ENCODE measurements around the gene LHPP. TPM values are rescaled to one million over a fixed set of nuclear protein-coding genes. Genes with fewer than 3 reads are reported as not detected.

The LHPP gene
- total and polyA plus RNA-seq, 2 experiments from 2014 or later = 27.4 to 40.2 TPM

GRCh38 chr10:124521429-124521871 lies 59.8 kb downstream of the LHPP start:
- ATAC-seq = no peak
- Histone ChIP-seq H3K4me1 (ENCODE audit: insufficient read depth) (peaks cover 4% of the 10 kb centered on the region; the same call in 1 of the 2 replicates), H3K36me3 (ENCODE audit: insufficient read depth) (no peaks in the 10 kb centered on the region), H3K27me3 (ENCODE audit: insufficient read depth) (no peaks in the 10 kb centered on the region), H3K27ac (ENCODE audit: low read depth) (no peak overlapping the region), H3F3A (replicated peaks; ENCODE audit: low read depth) (no peaks in the 10 kb centered on the region), H3K4me2 (no peak overlapping the region), H3K79me2 (replicated peaks; ENCODE audit: insufficient read depth) (no peaks in the 10 kb centered on the region), H2AFZ (no peak overlapping the region), H3K4me3 (no peak overlapping the region), H4K20me1 (replicated peaks; ENCODE audit: insufficient read depth) (peaks cover 5% of the 10 kb centered on the region; the same call in 1 of the 2 replicates), H3K9me2 (ENCODE audit: insufficient read depth) (no peaks in the 10 kb centered on the region)
- no peak overlapping the region for H3K4me3 Mint-ChIP-seq
- DNase-seq (ENCODE audit: low spot score) = no peak
- peaks cover 27% of the 10 kb centered on the region for H3K4me1 Mint-ChIP-seq
- H3K36me3 Mint-ChIP-seq (ENCODE audit: low read depth) = peaks cover 7% of the 10 kb centered on the region; the same call in 2 of the 3 replicates
- peaks cover 5% of the 10 kb centered on the region for H3K27me3 Mint-ChIP-seq (ENCODE audit: insufficient read depth, low read depth, poor library complexity)
- no peak overlapping the region for H3K27ac Mint-ChIP-seq
- no peak for TF ChIP-seq ZNF462 (CRISPR knock-in tag; IDR thresholded peaks at IDR 0.05)
- no peak for TF ChIP-seq EZH2 (IDR thresholded peaks at IDR 0.05; ENCODE audit: low read depth, unreplicated experiment)
- TF ChIP-seq ZNF114 (CRISPR knock-in tag; IDR thresholded peaks at IDR 0.05) = no peak
- TF ChIP-seq, protein P1, sequence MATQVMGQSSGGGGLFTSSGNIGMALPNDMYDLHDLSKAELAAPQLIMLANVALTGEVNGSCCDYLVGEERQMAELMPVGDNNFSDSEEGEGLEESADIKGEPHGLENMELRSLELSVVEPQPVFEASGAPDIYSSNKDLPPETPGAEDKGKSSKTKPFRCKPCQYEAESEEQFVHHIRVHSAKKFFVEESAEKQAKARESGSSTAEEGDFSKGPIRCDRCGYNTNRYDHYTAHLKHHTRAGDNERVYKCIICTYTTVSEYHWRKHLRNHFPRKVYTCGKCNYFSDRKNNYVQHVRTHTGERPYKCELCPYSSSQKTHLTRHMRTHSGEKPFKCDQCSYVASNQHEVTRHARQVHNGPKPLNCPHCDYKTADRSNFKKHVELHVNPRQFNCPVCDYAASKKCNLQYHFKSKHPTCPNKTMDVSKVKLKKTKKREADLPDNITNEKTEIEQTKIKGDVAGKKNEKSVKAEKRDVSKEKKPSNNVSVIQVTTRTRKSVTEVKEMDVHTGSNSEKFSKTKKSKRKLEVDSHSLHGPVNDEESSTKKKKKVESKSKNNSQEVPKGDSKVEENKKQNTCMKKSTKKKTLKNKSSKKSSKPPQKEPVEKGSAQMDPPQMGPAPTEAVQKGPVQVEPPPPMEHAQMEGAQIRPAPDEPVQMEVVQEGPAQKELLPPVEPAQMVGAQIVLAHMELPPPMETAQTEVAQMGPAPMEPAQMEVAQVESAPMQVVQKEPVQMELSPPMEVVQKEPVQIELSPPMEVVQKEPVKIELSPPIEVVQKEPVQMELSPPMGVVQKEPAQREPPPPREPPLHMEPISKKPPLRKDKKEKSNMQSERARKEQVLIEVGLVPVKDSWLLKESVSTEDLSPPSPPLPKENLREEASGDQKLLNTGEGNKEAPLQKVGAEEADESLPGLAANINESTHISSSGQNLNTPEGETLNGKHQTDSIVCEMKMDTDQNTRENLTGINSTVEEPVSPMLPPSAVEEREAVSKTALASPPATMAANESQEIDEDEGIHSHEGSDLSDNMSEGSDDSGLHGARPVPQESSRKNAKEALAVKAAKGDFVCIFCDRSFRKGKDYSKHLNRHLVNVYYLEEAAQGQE (IDR thresholded peaks at IDR 0.05; ENCODE audit: unreplicated experiment) = no peak
- no peak for TF ChIP-seq ETS1 (IDR thresholded peaks at IDR 0.05)
- TF ChIP-seq STAT1 (IDR thresholded peaks at IDR 0.05; ENCODE audit: unreplicated experiment) = no peak
- no peak for TF ChIP-seq NANOG (IDR thresholded peaks at IDR 0.05; ENCODE audit: borderline replicate concordance)
- TF ChIP-seq, protein P2, sequence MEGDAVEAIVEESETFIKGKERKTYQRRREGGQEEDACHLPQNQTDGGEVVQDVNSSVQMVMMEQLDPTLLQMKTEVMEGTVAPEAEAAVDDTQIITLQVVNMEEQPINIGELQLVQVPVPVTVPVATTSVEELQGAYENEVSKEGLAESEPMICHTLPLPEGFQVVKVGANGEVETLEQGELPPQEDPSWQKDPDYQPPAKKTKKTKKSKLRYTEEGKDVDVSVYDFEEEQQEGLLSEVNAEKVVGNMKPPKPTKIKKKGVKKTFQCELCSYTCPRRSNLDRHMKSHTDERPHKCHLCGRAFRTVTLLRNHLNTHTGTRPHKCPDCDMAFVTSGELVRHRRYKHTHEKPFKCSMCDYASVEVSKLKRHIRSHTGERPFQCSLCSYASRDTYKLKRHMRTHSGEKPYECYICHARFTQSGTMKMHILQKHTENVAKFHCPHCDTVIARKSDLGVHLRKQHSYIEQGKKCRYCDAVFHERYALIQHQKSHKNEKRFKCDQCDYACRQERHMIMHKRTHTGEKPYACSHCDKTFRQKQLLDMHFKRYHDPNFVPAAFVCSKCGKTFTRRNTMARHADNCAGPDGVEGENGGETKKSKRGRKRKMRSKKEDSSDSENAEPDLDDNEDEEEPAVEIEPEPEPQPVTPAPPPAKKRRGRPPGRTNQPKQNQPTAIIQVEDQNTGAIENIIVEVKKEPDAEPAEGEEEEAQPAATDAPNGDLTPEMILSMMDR (conservative IDR thresholded peaks at IDR 0.05; ENCODE audit: low read depth in 2 of 2) = no peak
- no peak for TF ChIP-seq POLR2AphosphoS5 (IDR thresholded peaks at IDR 0.05; ENCODE audit: low read depth)
- TF ChIP-seq JUNB (IDR thresholded peaks at IDR 0.05; ENCODE audit: unreplicated experiment) = no peak
- TF ChIP-seq CREB1 (CRISPR knock-in tag; IDR thresholded peaks at IDR 0.05; ENCODE audit: low read depth) = no peak
- TF ChIP-seq ZNF331 (CRISPR knock-in tag; IDR thresholded peaks at IDR 0.05; ENCODE audit: low read depth) = no peak
- TF ChIP-seq EZH2phosphoT487 (IDR thresholded peaks at IDR 0.05; ENCODE audit: unreplicated experiment) = no peak
- H3K9me3 Mint-ChIP-seq = no peaks in the 10 kb centered on the region

Measured in GM23338 (cell line).